Measurements from ENCODE around the gene CYLD.

The CYLD gene

GRCh38 chr16:50739031-50739430 lies 2.9 kb upstream of the CYLD start:
- H3K4me3 ChIP-seq (replicated peaks; ENCODE audit: low read depth, low read length): no peak overlapping the region
- DNase-seq (ENCODE audit: extremely low read depth, low read depth): no peak
- no peak for TF ChIP-seq CTCF (IDR thresholded peaks at IDR 0.05; ENCODE audit: low read depth, low read length, missing control alignments)

GRCh38 chr16:50740736-50741135 lies 1.1 kb upstream of the CYLD start:
- no peak for TF ChIP-seq CTCF (IDR thresholded peaks at IDR 0.05; ENCODE audit: low read depth, low read length, missing control alignments)
- no peak for DNase-seq (ENCODE audit: extremely low read depth, low read depth)
- H3K4me3 ChIP-seq (replicated peaks; ENCODE audit: low read depth, low read length): no peak overlapping the region; the same call in 1 of the 2 replicates

GRCh38 chr16:50741225-50741780 lies 583 bp upstream of the CYLD start:
- peak overlapping the region; percentile 36 for H3K4me3 ChIP-seq (replicated peaks; ENCODE audit: low read depth, low read length)
- no peak for TF ChIP-seq CTCF (IDR thresholded peaks at IDR 0.05; ENCODE audit: low read depth, low read length, missing control alignments)
- DNase-seq (ENCODE audit: extremely low read depth, low read depth): no peak

GRCh38 chr16:50742576-50743200 lies 802 bp downstream of the CYLD start:
- no peak for DNase-seq (ENCODE audit: extremely low read depth, low read depth)
- TF ChIP-seq CTCF (IDR thresholded peaks at IDR 0.05; ENCODE audit: low read depth, low read length, missing control alignments): no peak
- peak overlapping the region; percentile 66 for H3K4me3 ChIP-seq (replicated peaks; ENCODE audit: low read depth, low read length)

DNA sequence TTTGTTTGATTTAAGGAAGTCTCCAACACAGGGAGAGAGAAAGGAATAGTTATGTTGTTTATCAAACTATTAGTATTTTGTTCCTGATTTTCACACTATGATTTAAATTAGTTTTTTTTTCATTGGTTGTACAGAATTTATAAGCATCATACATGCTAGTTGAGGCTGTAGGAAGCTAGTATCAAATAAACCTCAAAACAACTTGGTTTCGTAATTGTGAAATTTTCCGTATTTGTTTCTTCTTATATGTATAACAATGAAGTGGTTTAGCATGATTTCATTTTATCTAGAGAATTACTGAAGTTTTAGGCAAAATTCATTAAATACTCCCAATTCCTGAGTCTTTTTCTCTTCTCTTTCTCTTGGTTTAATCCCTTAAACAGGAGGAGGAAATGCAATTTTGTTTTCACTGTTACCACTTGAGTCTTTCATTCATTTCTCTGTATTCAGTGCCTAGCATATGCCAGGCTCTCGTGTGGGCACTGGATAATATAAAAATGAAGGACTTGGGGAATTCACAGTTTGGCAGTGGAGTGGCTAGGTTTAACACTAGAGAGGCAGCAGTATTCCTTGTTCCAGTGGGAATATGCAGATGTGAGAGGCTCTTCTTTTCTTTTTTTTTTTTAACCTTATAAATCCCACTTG lies 1.8 kb downstream of the CYLD start:
- no peak for TF ChIP-seq CTCF (IDR thresholded peaks at IDR 0.05; ENCODE audit: low read depth, low read length, missing control alignments)
- DNase-seq (ENCODE audit: extremely low read depth, low read depth): no peak
- no peak overlapping the region for H3K4me3 ChIP-seq (replicated peaks; ENCODE audit: low read depth, low read length)

DNA sequence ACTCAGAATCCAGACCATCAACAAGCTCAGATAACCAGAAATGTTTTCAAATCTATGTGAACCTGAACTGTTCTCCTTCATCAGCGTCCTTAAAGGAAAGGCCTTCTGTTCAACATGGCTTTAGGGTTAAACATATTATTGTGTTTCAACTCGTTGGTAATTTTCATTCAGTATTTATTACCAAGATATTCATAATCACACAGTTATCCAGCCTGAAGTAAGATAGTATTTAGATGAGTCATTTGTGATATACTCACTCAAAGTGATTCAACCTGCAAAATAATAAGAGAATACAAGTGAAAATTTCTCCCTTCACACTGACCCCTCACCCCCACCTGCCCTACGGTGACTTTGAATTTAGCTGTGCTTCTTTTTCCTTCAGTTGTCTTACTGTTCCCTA lies 3.0 kb downstream of the CYLD start:
- no peak for DNase-seq (ENCODE audit: extremely low read depth, low read depth)
- no peak for TF ChIP-seq CTCF (IDR thresholded peaks at IDR 0.05; ENCODE audit: low read depth, low read length, missing control alignments)
- H3K4me3 ChIP-seq (replicated peaks; ENCODE audit: low read depth, low read length): no peak overlapping the region

All from HFF-Myc (cell line).